Activated T-cell treated with anti-CD3 and anti-CD28 coated beads for 24 hours (primary cell): ENCODE measurements around the gene INTS11.

Experiments used
- DNase-seq: peaks from one replicate; pipeline ENCODE4 v3.0.0-alpha.2; 2020; ENCODE audit warnings: low read depth

INTS11 gene

DNA sequence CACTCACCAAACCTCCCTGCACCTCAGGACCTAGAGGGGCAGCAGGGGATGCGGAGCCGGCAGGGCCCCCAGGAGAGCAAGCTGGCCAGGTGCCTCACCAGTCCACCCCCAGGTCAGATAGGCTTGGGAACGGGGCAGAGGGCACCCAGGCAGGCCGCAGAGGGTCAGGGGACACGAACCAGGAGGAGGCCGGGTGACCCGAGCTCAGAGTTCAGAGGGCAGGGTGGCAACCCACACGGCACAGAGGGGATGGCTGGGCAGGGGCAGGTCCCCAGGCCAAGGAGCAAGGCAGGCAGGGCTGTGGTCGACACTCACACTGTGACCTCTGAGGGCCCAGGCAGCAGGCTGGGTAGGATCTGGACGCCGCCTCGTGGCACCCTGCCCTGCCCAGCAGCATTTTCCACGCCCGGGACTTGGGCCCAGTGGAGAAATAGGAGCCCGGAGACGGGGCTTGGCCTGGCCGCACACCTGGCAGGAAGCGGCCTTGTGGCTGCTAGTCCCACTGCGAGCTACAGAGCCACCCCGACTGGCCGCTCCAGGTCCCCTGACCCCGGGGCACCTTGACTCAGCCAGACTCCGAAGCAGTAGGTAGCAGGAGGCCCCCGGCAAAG, 19.5 kb upstream of the INTS11 start:
- no peak for DNase-seq

DNA sequence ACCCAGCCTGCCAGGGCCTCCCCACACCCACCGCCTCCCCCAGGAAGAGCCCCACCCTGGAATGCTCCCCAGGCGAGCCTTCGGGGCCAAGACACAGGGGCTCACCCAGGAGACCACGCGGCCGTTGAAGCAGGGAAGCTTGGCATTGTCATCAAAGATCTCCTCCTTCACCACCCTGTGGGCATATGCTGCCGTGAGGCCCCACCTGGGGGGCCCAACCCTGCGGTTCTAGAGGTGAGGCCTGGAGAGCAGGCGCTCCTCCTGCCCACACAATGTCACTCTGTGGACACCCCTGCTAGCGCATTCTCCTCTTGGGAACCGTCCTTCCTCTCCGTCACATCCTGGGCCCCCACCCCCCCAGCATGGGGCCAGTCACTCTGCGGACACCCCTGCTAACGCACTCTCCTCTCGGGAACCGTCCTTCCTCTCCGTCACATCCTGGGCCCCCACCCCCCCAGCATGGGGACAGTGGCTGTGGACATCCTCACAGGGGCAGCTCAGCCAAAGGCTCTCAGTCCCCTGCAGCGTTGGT, 18.2 kb upstream of the INTS11 start:
- DNase-seq, result no peak

DNA sequence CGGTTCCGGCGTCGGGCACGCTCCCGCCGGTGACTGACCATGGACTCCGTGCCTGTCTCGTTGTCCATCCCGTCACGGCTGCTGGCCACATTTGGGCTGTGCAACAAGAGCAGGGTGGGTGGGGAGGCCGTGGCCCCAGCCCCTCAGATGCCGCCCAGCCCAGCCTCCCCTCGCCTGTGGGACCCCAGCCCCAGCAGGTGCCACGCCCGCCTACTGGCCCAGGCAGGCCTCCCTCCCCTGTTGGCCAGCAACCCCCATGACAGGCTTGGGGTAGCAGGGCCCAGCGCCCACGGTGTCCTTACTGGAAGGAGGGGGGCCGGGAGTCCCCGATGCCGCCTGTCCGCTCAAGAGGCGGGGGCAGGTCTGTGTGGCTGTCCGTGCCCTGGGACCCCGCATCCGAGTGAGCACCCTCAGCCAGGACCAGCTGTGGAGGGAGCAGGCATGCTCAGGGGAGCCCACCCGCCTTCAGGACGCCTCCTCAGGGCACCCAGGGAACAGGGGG, 17.7 kb upstream of the INTS11 start:
- no peak for DNase-seq

DNA sequence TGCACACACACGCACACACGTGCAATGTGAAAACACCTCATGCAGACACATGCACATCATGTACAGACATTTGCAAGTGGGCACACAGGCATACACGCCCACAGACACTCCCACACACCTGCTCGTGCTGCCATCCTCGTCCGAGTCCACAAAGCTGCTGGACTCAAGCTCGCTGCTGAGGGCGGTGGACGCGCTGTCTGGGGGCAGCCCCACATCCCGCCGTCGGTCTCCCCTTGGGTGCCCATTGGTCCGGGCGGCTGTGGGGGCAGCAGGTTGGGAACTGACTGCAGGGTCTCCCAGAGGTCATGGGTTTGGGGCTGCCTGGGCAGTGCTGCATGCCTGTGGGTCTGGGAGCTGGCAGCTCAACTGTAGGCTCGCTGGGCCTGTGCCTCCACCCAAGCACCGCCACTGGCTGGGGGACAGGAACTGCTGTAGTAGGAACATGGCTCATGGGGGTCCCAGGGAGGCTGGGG, 17.1 kb upstream of the INTS11 start:
- DNase-seq, result no peak

DNA sequence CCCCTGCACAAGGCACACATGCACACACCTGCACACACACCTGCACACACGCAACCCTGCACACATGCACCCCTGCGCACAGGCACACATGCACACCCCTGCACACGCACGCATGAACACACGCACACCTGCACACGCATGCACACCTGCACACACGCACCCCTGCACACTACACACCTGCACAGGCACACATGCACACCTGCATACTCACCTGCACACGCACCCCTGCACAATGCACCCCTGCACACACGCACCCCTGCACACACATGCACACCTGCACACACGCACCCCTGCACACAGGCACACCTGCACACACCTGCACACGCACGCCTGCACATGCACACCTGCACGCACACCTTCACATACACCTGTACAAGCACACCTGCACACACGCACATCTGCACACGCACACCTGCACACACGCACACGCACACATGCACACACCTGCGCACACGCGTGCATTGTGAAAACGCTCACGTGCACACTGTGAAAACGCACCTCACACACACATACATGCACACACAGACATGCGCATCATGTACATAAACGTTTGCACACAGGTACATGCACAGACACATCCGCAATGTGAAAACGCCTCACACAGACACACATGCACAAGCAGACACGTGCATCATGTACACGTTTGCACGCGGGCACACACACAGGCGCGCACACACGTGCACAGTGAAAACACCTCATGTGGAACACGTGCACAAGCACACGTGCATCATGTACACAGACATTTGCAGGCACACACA, 16.5 kb upstream of the INTS11 start:
- no peak for DNase-seq

DNA sequence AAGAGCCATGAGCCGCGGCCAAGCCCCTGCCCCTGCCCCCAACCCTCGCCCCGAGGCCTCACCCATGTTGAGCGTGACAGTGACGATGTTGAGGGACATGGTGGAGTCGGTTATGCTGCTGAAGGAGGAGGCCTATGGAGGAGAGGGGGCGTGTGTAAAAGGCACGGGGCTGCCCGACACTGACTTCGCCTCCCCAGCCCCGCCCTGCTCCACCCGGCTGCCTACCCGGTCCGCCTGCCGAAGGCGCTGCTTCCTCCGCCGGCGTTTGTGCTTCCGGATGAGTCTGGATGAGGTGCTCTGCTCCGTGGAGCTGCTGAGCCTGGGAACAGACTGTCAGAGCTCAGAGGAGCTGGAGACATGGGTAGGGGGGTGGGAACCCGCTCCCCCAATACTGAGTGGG, 15.7 kb upstream of the INTS11 start:
- DNase-seq, result no peak

DNA sequence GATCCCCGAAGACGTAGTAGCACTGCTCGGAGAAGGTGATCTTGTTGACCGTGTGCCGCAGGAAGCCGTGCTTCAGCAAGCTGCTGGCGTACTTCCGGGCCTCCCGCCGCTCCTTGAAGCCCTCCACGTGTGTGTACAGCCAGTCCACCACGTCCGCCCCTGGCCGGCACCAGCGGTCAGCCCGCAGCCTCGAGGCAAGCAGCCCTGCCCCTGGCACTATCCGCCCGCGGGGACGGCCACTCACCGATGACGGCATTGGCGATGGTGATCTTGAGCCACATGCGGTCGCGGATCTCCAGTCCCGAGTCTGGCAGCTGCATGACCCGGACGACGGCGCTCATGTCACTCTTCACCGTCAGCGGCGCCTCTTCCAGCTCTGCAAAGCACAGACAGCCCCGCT, 13.8 kb upstream of the INTS11 start:
- DNase-seq, result no peak

DNA sequence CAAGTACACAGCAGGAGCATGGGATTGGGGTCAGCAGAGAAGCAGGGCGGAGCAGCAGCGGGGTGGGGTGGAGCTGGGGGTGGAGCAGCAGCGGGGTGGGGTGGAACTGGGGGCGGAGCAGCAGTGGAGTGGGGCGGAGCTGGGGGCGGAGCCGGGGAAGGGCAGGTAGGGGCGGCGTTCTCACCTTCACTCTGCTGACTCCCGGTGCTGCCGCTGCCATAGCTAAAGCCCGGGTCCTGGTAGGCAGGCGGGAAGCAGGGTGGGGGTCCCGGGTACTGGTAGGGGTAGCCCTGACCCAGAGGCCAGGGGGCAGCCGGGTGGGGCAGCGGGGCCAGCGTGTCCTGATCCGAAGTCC, 13.3 kb upstream of the INTS11 start:
- DNase-seq, result peak; percentile 28

DNA sequence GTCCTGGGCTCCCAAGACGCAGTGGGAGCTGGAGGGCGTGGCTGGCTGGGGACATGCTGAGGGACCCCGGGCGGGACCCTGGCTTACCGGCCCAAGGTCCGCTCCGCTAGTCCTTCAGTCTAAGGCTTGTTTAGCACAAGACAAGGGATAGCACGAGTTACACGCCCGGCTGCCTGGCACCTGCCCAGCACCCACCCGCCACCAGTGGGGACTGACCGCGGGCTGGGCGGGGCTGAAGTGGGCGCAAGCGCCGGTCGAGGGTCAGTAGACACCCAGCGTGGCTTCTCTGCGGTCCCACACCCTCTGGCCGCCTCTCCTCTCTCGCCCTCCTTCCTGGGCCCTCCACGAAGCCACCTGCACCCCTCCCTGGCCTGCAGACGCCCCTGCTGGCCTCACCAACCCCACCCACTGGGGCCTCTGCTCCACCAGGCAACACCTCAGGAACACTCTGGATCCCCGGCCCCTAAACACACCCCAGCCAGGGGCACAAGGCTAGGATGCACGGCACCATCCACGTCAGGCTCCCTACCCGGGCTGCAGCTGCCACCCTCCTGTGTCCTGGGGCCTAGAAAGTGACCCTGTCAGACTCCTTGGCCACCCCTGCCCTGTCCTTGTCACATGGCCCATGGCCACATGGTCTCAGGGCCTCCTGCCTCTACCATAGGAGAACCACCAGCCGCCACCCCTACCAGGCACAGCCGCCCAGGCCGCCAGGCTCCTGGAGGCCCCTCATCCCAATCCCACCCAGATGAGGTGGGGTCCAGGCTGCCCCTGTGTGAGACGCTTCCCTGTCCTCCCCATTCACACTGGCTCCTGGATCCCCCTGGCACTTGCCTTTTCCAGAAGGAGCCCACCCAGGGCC, 12.7 kb upstream of the INTS11 start:
- no peak for DNase-seq

DNA sequence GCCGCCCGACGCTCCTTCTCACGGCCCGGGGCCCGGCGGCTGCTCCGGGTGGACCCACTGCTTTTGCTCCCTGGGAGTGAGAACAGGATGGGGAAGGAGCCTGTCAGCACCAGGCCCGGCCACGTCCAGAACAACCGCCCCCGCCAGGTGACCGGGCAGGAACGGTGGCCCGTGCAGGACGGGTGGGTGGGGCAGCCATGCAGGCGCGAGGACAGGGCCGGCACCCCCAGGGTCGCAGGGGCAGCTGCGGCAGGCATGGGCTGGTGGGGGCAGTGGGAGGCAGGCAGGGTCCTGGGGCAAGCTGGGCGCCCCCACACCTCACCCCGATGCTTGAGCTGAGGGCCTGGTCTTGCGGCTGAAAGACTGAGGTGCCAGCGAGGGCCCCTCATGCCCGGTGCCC, 12.0 kb upstream of the INTS11 start:
- no peak for DNase-seq

DNA sequence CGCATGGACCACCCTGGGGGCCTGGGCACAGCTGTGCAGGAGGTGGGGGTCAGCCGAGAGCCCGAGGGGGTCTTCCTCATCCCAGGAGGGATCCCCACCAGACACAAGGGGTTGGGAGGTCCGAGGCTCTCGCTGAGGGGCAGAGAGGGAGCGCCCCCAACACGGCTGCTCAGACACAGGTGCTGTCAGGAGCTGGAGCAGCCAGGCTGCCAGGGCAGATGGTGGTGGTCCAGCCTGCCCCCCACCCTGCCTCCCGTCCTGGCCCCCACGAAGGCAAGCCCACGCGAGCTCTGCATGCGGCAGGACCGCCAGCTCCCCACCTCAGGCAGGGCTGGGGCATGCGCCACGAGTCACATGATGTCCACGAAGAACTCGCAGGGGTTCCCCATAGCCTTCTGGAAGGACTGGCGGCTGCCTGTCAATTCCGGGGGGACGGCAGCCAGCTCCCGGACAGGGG, 11.4 kb upstream of the INTS11 start:
- DNase-seq, result no peak

DNA sequence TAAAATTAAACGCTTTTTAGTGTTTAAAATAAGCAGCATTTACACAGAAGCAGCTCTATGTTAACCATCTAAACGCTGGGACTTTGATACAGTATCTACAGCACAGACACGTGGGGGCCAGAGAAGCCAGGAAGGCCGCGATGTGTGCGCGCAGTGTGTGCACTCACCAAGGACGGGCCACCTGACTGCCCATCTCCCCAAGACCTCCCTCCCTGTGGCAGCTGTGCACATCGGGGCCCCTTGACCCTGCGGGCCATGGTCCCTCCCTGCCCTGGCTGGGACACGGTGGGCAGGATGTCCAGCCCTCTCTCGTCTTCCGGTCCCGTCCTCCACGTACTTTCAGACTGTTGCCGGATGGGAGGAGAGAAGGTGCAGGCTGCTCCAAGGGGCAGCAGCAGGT, 10.8 kb upstream of the INTS11 start:
- no peak for DNase-seq

DNA sequence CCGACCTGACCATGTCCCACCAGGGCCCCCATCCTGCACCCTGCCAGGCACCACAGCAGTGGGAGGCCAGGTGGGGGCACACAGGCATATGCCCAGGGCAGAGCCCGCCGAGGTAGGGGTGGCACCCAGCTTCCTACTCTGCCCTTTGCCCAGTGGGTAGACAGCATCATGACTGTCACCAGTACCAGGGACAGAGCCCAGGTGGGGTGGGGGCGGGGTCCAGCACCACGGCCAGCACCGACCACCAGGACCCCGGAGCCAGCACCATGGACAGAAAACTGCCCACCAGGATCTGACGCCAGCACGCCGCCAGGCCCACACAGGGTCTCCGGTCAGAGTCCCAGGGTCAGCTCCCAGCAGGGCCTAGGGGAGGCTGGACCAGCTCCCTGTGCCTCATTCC, 10.4 kb upstream of the INTS11 start:
- DNase-seq, result no peak

DNA sequence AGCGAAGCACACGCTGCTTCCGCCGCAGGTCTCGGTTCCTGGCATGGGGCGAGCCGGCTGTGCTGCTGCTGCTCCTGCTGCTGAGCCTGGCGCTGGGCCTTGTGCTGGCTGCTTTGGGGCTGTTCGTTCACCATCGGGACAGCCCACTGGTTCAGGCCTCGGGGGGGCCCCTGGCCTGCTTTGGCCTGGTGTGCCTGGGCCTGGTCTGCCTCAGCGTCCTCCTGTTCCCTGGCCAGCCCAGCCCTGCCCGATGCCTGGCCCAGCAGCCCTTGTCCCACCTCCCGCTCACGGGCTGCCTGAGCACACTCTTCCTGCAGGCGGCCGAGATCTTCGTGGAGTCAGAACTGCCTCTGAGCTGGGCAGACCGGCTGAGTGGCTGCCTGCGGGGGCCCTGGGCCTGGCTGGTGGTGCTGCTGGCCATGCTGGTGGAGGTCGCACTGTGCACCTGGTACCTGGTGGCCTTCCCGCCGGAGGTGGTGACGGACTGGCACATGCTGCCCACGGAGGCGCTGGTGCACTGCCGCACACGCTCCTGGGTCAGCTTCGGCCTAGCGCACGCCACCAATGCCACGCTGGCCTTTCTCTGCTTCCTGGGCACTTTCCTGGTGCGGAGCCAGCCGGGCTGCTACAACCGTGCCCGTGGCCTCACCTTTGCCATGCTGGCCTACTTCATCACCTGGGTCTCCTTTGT, 9.2 kb upstream of the INTS11 start:
- DNase-seq, result no peak

DNA sequence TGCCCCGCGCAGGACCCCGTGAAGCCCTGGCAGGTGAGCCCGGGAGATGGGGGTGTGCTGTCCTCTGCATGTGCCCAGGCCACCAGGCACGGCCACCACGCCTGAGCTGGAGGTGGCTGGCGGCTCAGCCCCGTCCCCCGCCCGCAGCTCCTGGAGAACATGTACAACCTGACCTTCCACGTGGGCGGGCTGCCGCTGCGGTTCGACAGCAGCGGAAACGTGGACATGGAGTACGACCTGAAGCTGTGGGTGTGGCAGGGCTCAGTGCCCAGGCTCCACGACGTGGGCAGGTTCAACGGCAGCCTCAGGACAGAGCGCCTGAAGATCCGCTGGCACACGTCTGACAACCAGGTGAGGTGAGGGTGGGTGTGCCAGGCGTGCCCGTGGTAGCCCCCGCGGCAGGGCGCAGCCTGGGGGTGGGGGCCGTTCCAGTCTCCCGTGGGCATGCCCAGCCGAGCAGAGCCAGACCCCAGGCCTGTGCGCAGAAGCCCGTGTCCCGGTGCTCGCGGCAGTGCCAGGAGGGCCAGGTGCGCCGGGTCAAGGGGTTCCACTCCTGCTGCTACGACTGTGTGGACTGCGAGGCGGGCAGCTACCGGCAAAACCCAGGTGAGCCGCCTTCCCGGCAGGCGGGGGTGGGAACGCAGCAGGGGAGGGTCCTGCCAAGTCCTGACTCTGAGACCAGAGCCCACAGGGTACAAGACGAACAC, 8.5 kb upstream of the INTS11 start:
- no peak for DNase-seq

DNA sequence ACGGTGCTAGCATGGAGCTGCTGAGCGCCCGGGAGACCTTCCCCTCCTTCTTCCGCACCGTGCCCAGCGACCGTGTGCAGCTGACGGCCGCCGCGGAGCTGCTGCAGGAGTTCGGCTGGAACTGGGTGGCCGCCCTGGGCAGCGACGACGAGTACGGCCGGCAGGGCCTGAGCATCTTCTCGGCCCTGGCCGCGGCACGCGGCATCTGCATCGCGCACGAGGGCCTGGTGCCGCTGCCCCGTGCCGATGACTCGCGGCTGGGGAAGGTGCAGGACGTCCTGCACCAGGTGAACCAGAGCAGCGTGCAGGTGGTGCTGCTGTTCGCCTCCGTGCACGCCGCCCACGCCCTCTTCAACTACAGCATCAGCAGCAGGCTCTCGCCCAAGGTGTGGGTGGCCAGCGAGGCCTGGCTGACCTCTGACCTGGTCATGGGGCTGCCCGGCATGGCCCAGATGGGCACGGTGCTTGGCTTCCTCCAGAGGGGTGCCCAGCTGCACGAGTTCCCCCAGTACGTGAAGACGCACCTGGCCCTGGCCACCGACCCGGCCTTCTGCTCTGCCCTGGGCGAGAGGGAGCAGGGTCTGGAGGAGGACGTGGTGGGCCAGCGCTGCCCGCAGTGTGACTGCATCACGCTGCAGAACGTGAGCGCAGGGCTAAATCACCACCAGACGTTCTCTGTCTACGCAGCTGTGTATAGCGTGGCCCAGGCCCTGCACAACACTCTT, 7.7 kb upstream of the INTS11 start:
- no peak for DNase-seq

DNA sequence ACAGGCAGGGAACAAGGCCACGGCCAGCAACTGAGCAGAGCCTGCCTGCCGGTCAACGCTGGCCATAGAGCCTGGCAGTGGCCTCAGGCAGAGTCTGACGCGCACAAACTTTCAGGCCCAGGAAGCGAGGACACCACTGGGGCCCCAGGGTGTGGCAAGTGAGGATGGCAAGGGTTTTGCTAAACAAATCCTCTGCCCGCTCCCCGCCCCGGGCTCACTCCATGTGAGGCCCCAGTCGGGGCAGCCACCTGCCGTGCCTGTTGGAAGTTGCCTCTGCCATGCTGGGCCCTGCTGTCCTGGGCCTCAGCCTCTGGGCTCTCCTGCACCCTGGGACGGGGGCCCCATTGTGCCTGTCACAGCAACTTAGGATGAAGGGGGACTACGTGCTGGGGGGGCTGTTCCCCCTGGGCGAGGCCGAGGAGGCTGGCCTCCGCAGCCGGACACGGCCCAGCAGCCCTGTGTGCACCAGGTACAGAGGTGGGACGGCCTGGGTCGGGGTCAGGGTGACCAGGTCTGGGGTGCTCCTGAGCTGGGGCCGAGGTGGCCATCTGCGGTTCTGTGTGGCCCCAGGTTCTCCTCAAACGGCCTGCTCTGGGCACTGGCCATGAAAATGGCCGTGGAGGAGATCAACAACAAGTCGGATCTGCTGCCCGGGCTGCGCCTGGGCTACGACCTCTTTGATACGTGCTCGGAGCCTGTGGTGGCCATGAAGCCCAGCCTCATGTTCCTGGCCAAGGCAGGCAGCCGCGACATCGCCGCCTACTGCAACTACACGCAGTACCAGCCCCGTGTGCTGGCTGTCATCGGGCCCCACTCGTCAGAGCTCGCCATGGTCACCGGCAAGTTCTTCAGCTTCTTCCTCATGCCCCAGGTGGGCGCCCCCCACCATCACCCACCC, 6.9 kb upstream of the INTS11 start, which contains the start of gene TAS1R3:
Gene TAS1R3 (plus strand): TSS at position 213 of the 898 bp plus-strand sequence. CDS start 66 bp downstream, at position 279.
- DNase-seq, result no peak

DNA sequence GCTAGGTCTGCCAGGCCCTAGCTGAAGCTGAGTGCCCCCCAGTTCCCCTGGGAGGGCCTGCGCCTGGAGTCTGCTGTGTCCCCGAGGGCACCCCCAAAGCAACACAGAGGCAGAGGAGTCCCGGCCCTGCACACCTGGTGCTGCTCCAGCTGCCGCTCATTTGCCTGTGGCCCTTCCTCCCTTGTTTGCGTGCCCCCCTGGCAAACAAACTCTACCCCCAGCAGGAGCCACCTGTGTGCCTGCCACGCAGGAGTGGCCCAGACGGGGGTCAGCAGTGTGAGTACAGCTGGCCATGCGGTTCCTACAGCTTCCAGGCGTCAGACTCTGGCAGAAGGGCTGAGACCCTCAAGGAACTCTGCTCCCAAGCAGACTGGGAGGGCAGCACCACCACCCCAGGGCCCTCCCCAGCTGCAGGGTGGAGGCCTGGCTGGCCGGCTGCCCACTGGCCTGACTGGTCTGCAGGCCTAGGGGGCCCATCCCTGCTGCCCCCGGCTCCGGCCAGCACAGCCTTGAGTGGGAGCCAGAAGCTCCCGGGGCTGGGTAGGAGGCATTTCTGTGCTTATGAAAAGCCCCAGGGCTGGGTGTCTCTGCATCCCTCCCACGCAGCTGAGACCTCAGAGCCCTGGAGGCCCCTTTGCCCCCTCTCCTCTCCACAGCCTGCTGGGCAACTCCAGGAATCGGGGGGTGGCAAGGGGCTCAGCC, 6.1 kb upstream of the INTS11 start:
- no peak for DNase-seq
